HG03378 (cell line): Measurements from ENCODE around the gene SGK2.
"Not testable (repeated sequence)": the region's sequence is repeated elsewhere in the genome, so short reads cannot be mapped to it uniquely, and the experiment has no call there.

Experiments used
- ATAC-seq: cut with Tn5 transposase; IDR thresholded peaks from one replicate; pipeline ENCODE4 v1.9.1; 2021; ENCODE audit warnings: mild to moderate bottlenecking, moderate library complexity; ENCODE audit not compliant: unreplicated experiment

The SGK2 gene

GRCh38 chr20:43590392-43591303, 31.8 kb downstream of the SGK2 start, which contains the start of gene IFT52:
TSS of gene IFT52 (plus strand) at chr20:43590937. CDS start at chr20:43594699, 3,762 bp downstream.
- peak; percentile 92 for ATAC-seq

DNA sequence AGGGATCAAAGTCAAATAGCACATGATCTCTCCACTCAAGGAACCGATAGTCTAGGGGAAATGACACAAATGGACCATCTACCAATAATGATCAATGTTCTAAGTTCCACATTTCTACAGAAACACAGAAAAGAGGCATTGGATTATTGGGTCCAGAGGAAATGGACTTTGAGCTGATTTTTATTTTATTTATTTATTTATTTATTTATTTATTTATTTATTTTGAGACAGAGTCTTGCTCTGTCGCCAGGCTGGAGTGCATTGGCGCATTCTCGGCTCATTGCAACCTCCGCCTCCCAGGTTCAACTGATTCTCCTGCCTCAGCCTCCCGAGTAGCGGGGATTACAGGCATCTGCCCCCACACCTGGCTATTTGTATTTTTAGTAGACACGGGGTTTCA, 43.1 kb downstream of the SGK2 start:
- ATAC-seq, result not testable (repeated sequence)

- no peak for ATAC-seq
Observed at GRCh38 chr20:43603124-43603523, 44.3 kb downstream of the SGK2 start.

GRCh38 chr20:43605715-43606114, 46.9 kb downstream of the SGK2 start:
- ATAC-seq, result no peak

GRCh38 chr20:43607278-43607677, 48.5 kb downstream of the SGK2 start:
- ATAC-seq, result not testable (repeated sequence)

DNA sequence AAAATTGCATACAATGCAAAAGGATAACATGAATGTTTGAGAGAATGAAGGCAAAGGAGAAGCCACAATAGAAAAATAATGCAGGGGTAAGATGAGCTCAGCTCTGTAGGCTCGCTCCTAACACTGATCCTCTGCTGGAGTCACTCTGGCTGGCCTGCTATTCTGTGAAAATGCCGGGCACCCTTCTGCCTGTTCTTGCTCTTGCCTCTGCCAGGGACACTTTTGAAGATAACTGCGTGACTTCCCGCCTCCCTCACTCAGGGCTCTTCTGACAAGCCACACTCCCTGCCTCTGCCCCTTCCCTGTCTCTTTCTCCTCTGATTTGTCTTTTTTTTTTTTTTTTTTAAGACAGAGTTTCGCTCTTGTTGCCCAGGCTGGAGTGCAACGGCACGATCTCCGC, 72.8 kb downstream of the SGK2 start:
- ATAC-seq, result no peak
